ENCODE measurements around the gene CFAP77.

DNA sequence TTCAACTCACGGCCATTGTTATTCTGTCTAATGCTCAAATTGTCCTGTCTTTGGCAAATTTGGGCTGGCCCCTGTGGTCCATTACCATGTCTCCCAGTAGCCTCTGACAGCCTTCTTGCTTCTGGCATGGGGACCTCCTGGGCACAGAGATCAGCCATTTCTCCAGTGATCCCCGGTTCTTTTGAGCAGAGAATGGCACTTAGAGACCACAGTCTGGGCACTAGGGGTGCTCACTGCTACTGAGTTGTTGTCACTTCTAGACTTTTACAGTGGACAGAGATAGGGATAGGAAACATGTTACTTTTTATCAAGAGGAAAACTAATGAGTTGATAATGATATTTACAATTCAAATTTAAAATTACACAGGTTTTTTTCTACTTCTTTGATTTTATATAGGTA is 124.8 kb downstream of the CFAP77 start:
- TF ChIP-seq, protein P1, sequence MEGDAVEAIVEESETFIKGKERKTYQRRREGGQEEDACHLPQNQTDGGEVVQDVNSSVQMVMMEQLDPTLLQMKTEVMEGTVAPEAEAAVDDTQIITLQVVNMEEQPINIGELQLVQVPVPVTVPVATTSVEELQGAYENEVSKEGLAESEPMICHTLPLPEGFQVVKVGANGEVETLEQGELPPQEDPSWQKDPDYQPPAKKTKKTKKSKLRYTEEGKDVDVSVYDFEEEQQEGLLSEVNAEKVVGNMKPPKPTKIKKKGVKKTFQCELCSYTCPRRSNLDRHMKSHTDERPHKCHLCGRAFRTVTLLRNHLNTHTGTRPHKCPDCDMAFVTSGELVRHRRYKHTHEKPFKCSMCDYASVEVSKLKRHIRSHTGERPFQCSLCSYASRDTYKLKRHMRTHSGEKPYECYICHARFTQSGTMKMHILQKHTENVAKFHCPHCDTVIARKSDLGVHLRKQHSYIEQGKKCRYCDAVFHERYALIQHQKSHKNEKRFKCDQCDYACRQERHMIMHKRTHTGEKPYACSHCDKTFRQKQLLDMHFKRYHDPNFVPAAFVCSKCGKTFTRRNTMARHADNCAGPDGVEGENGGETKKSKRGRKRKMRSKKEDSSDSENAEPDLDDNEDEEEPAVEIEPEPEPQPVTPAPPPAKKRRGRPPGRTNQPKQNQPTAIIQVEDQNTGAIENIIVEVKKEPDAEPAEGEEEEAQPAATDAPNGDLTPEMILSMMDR (IDR thresholded peaks at IDR 0.05): no peak
- TF ChIP-seq POLR2A (IDR thresholded peaks at IDR 0.05): no peak
